ENCODE data around the gene ABCD2.

DNA sequence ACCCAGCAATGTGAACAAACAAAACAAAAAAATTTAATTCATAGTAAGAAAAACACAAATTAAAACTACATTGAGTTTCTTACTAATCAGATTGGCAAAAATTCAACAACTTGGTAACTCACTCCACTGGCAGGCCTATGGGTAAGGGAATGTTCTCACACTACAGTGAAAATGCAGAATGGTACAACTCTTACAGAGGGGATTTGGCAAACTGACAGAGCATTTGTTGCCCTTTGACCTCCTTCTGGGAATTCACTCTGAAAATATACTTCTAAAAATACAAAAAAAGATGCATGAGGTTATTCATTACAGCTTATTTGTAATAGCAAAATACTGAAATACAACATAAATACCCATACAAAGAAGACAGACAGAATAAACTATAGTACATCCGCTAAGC, 32.8 kb downstream of the ABCD2 start:
- TF ChIP-seq POLR2A (IDR thresholded peaks at IDR 0.05; ENCODE audit: low read depth, low read length) (no peak), SPI1 (IDR thresholded peaks at IDR 0.05; ENCODE audit: low read depth, low read length) (no peak), POLR2AphosphoS5 (IDR thresholded peaks at IDR 0.05; ENCODE audit: low read depth, low read length) (no peak), TAF1 (IDR thresholded peaks at IDR 0.05; ENCODE audit: low read depth, low read length) (no peak)

All from GM12891 (cell line).